HG03342 (cell line): Measurements from ENCODE around the gene SUCLG2.

ENCODE experiments used
- ATAC-seq: cut with Tn5 transposase; IDR thresholded peaks from one replicate; pipeline ENCODE4 v1.9.1; 2021; ENCODE audit warnings: mild to moderate bottlenecking, moderate library complexity; ENCODE audit not compliant: unreplicated experiment

Gene SUCLG2

GRCh38 chr3:67461667-67462142 is 192.7 kb downstream of the SUCLG2 start:
- no peak for ATAC-seq

DNA sequence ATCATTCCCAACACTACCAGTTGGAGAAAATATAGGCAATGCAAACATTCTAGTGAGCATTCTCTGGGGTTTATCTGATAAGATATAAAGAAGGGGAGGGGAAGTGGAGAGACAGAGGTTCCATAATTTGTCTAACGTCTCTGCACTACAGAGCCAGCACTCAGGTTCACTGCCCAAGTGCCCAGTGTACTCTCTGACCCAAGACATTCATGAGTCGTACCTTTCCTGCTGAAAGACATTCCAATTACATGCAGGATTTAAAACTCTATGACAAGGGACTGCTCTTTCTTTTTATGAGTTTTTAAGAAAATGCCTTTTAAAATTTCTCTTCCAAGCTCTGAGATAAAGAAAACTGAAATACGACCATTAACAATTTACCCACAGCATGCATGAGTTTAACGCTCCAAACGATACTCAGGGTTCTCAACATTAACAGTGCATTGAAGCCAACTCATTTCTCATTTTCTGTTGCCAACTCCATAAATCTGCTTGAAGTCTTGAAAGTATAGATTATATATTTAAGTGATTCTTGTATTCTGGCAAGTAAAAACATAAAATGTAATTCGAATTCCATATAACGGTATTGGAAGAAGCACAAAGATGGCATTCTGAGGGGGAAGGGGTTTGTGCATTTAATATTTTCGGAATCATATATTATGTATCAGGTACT is 193.4 kb downstream of the SUCLG2 start:
- ATAC-seq: no peak

DNA sequence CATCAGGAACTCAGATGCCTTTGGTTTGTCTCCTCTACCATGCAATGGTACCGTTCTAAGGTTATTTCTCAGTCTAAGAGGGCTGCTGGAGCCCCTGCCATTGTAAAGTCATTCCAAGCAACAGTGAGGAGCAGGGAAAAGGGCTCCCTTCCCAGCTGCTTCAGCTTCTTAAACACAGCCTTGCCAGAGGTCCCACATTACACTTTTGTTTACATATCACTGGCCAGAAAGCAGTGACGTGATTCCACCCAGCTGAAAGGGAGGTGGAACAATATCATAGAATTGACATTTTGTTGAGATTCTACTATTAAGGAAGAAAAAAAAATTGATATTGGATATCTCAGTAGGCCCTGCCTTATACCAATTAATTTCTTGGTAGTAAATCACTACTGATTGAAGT is 194.6 kb downstream of the SUCLG2 start:
- ATAC-seq: no peak

DNA sequence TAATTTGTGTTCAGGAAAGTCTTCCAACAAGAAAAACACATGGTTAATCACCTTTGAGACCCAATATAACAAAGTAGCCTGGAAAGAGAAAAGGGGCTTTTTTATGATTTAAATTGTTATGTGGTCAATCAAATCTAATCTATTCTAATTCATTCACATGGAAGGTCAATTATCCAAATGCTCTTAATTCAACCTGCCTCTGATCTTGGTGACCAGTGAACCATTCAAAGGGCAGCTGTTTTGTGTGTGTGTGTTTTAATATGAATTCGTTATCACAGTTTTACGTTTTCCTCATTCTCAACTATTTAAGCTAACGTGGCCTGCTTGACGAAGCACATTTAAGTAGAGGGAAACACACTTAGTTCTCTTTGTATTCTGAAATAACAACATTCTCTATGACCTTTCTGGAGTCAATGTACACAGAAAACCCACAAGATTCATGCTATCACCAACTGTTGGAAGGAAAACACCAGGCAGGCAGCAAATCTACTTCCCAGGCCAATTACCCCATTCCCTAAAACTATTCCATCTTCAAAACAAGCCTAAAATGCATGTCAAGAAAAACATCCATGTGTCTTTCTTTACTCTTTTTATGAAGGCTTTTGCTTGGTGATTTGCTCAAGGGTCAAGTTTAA is 195.4 kb downstream of the SUCLG2 start:
- no peak for ATAC-seq

DNA sequence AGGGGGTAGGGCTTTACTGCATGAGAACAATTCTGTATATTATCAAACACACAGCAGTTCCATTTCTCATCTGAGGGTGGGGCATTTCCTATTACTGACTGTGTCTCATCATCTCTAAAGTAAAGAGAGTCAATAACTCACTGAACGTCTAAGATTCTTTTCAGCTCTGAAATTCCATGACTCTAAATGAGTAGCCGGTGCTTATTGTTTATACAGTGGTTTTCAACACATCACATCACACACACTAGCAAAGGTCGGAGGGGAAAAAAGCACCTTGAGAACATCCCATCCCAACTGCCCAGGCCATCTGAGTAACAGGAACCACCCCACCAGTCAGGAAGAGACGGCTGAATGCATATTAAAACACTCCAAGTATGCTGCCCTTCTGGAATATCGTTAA is 196.0 kb downstream of the SUCLG2 start:
- no peak for ATAC-seq

GRCh38 chr3:67453628-67454027 is 200.8 kb downstream of the SUCLG2 start:
- no peak for ATAC-seq

GRCh38 chr3:67450153-67450552 is 204.3 kb downstream of the SUCLG2 start:
- no peak for ATAC-seq

- ATAC-seq: no peak
Observed at GRCh38 chr3:67447393-67447792, 207.0 kb downstream of the SUCLG2 start.

GRCh38 chr3:67437789-67438188 is 216.6 kb downstream of the SUCLG2 start:
- no peak for ATAC-seq

- ATAC-seq: no peak
Observed at GRCh38 chr3:67437090-67437489, 217.3 kb downstream of the SUCLG2 start.

DNA sequence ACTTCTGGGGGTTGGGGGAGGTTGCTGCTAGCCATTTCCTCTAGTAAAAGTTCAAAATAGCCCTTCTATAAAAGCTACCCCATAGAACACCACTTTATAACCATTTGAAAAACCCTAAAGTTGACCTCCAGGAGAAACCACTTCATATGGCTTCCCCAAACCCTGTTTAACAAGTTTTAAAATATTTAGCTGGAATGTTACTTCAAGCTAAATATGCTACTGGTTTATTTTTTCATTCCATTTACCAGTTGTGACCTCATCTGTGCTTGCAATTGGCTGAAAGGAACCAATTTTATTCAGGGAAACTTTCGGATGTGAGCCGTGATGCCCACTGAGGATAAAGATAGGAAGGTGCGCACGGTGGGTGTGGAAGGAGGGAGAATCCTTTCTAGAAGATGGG is 221.3 kb downstream of the SUCLG2 start:
- no peak for ATAC-seq

- ATAC-seq: no peak
Observed at GRCh38 chr3:67431887-67432286, 222.5 kb downstream of the SUCLG2 start.

- no peak for ATAC-seq
Observed at GRCh38 chr3:67423722-67424121, 230.7 kb downstream of the SUCLG2 start.

DNA sequence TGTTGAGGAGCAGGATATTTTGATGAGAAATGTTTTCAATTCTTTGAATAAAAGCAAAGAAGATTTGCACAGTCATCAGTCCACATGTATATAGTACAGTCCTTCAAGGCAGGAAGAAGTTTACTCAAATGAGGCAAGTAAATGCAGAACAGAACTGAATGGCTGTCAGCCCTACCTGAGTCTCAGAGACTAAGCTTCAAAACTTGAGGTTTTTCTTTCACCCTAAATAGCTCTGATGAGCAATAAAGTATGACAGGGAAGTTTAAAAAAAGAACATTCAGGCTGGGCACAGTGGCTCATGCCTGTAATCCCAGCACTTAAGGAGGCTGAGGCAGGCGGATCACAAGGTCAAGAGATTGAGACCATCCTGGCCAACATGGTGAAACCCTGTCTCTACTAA is 232.5 kb downstream of the SUCLG2 start:
- no peak for ATAC-seq

DNA sequence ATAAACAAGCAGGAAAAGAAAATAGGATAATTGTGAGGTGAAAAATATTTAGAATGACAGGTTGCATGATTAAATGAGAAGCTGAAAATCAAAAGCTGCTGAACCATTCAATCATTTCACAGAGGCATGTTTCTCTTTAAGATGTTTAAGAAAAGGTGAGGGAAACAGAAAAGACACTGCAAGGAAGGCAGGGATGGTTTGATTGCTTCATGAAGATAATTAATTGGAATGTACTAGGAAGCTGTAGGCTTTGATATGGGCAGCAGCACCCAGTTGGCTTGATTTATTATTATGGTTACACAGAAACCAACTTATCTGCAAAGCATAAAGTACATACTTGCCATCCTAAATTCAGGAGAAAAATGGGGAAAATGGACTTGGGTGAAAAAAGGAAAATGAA is 234.6 kb downstream of the SUCLG2 start:
- ATAC-seq: no peak

DNA sequence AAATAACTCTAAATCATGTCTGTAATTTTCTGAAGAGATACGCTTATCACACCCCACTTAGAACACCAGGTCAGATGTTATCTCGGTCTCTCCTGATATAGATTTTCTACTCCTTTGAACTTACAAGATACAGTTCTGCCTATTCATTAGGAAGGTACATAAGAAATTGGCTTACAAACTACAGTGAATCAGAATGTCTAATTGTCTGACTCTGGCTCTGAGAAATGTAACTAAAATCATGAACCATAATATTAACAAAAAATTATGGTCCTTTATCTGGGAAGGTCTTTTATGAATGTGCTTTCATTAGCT is 235.2 kb downstream of the SUCLG2 start:
- ATAC-seq: no peak

GRCh38 chr3:67418426-67419217 is 235.8 kb downstream of the SUCLG2 start:
- ATAC-seq: no peak

GRCh38 chr3:67416703-67417102 is 237.7 kb downstream of the SUCLG2 start:
- no peak for ATAC-seq

DNA sequence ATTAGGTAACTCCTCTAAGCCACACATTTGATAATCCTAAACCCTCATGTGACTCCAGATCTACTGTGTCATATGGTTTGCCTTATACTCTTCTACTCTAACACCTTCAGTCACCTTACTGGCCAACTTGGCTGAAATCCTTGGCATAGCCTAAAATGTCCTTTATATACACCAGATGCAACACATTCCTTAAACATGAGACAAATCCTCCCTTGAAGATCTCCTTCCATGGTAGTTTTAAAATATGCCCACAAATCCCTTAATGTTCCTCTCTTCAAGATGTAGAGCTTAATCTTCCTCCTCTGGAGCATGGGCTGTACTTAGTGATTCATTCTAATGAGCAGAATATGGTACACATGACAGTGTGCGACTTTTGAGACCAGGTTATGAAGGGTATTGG is 238.9 kb downstream of the SUCLG2 start:
- no peak for ATAC-seq

- ATAC-seq: no peak
Observed at GRCh38 chr3:67414740-67415139, 239.7 kb downstream of the SUCLG2 start.

DNA sequence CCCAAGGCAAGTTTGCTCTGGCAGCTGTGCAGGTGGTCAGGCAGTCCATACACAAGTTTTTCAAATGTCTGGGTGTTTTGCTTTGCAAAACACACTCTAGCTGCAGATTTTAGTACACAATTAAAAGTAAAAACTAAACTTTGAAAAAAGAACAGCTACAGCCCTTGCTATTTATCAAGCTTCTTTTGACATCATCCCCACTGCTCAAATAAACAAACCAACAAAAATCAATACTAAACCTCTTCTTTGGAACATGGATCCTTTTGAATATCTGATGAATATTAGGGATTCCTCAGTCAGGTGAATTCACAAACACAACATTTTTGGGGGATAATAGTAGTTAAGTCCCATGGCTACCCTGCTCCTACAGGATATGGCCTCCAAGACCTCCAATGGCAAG is 249.2 kb downstream of the SUCLG2 start:
- no peak for ATAC-seq

DNA sequence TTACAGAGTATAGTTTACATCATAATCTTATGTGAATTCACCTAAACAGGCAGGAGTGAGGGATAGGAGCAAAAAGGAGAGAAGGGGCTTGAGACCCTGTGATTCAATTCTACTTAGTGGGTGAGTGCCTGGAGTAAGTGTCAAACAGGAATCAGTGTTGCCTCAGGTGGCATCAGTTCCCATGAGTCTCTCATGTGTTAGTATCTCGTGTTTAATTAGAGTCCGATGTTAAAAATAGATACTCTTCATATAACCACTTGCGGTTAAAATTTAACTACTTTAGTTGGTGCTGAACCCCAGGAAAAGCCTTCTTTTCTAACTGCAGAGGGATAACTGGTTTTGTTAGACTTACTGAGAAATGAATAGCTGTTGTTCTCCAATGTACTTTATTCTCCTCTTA is 251.5 kb downstream of the SUCLG2 start:
- ATAC-seq: no peak
